Measurements from ENCODE around the gene FAM200B. TPM values are rescaled to one million over a fixed set of nuclear protein-coding genes. Genes with fewer than 3 reads are reported as not detected.
"Not testable (repeated sequence)": the region's sequence is repeated elsewhere in the genome, so short reads cannot be mapped to it uniquely, and the experiment has no call there.

Gene FAM200B
- polyA plus RNA-seq, 4 donors: 53.3 to 96.1 (median 67.1) TPM

GRCh38 chr4:15729910-15730533 is 48.4 kb downstream of the FAM200B start:
- no peak for DNase-seq (ENCODE audit: low read depth in 4 of 4, low spot score in 3 of 4)

DNA sequence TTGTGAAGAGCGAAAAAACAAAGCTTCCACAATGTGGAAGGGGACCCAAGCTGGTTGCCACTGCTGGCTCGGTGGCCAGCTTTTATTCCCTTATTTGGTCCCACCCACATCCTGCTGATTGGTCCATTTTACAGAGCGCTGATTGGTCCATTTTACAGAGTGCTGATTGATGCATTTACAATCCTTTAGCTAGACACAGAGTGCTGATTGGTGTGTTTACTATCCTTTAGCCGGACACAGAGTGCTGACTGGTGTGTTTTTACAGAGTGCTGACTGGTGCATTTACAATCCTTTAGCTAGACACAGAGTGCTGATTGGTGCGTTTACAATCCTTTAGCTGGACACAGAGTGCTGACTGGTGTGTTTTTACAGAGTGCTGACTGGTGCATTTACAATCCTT is 51.4 kb downstream of the FAM200B start:
- not testable (repeated sequence) for DNase-seq (ENCODE audit: low read depth in 4 of 4, low spot score in 3 of 4)

DNA sequence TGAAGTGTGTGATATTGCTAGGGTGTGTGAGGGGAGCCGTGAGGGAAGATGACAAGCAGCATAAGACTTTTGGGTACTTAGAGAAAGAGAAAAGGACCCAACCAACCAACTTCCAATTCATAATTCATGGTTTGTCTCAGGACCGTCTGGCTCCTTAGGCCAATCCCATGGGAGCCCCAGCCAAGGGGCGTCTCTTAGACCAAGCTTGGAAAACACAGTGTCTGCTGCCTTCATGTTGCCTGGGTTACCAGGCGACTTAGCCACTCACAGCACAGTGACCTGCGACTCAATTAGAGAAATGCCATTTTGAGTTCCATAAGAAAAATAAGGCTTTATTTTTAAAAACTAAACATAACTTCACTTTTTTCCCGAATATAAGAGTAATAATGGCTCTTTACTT is 53.9 kb downstream of the FAM200B start:
- DNase-seq (ENCODE audit: low read depth in 4 of 4, low spot score in 3 of 4): no peak

GRCh38 chr4:15736514-15737050 is 55.0 kb downstream of the FAM200B start:
- no peak for DNase-seq (ENCODE audit: low read depth in 4 of 4, low spot score in 3 of 4)

- DNase-seq (ENCODE audit: low read depth in 4 of 4, low spot score in 3 of 4): no peak
These were observed 55.6 kb downstream of the FAM200B start for GRCh38 chr4:15737255-15737654.

DNA sequence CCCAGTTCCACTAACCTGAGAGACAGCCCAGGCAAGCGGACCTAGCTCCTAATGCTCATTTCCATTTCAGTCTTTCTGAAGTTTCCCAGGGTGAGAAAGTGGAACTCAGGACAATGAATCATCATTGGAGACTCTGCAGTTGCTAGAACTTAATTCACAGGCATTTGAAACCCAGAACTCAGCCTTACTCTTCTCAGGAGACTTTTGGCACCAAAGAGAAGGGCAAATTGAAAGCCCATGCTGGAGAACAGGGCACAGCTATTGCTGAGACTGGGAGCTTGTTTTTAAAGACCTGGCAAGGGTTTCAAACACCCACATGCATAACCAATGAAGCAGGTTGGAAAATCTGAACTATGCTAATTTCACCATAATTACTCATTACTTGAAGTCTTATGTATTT is 57.2 kb downstream of the FAM200B start:
- DNase-seq (ENCODE audit: low read depth in 4 of 4, low spot score in 3 of 4): no peak

Other genes starting within 250 kb of the FAM200B start
- gene CC2D2A, start 211.9 kb upstream of the FAM200B start, polyA plus RNA-seq (ENCODE audit: insufficient read length in 4 of 4): 10 to 100 TPM; 40.8 to 57.6 (median 55.4) TPM
- gene FBXL5, start 26.5 kb upstream of the FAM200B start, polyA plus RNA-seq (ENCODE audit: insufficient read length in 4 of 4): 100 to 1,000 TPM in 3 of 4 donors, 10 to 100 TPM in 1; 95.9 to 145 (median 128) TPM
- 10 to 100 TPM; 10.8 to 16.2 (median 12.9) TPM for gene BST1, start 21.2 kb downstream of the FAM200B start, polyA plus RNA-seq (ENCODE audit: insufficient read length in 4 of 4)
- gene CD38, start 96.5 kb downstream of the FAM200B start, polyA plus RNA-seq (ENCODE audit: insufficient read length in 4 of 4): 1 to 10 TPM in 2 of 4 donors, under 1 TPM in 2; 0.93 to 1.2 (median 1.0) TPM

All from left renal pelvis (tissue), 4 donors.